ENCODE results near the gene DDX51.
"Not testable (repeated sequence)": the region's sequence is repeated elsewhere in the genome, so short reads cannot be mapped to it uniquely, and the experiment has no call there.

Gene DDX51

GRCh38 chr12:132152953-132153352 is 8.8 kb upstream of the DDX51 start:
- no peak for DNase-seq

GRCh38 chr12:132152411-132152821 is 8.3 kb upstream of the DDX51 start:
- no peak for DNase-seq

- no peak for DNase-seq
These were observed 7.8 kb upstream of the DDX51 start for GRCh38 chr12:132151766-132152410.

GRCh38 chr12:132151145-132151765 is 7.1 kb upstream of the DDX51 start:
- DNase-seq, result no peak

- DNase-seq, result no peak
These were observed 6.6 kb upstream of the DDX51 start for GRCh38 chr12:132150780-132151144.

- DNase-seq, result not testable (repeated sequence)
These were observed 5.4 kb upstream of the DDX51 start for GRCh38 chr12:132149526-132149925.

- DNase-seq, result no peak
These were observed 4.4 kb upstream of the DDX51 start for GRCh38 chr12:132148368-132149045.

- DNase-seq, result no peak
These were observed 3.6 kb upstream of the DDX51 start for GRCh38 chr12:132147423-132148367.

GRCh38 chr12:132146772-132147422 is 2.8 kb upstream of the DDX51 start:
- no peak for DNase-seq

- DNase-seq, result no peak
These were observed 2.0 kb upstream of the DDX51 start for GRCh38 chr12:132146098-132146497.

GRCh38 chr12:132145334-132145733 is 1.2 kb upstream of the DDX51 start:
- DNase-seq, result no peak

GRCh38 chr12:132144810-132145168 is 670 bp upstream of the DDX51 start:
- no peak for DNase-seq

- DNase-seq, result no peak
These were observed 615 bp downstream of the DDX51 start for GRCh38 chr12:132143336-132144071.

- no peak for DNase-seq
These were observed 1.3 kb downstream of the DDX51 start for GRCh38 chr12:132142679-132143335.

GRCh38 chr12:132141976-132142678 is 2.0 kb downstream of the DDX51 start:
- no peak for DNase-seq

- no peak for DNase-seq
These were observed 2.9 kb downstream of the DDX51 start for GRCh38 chr12:132140918-132141841.

GRCh38 chr12:132140501-132140900 is 3.6 kb downstream of the DDX51 start:
- no peak for DNase-seq

- no peak for DNase-seq
These were observed 4.2 kb downstream of the DDX51 start for GRCh38 chr12:132139912-132140311.

All from central memory CD4-positive, alpha-beta T cell (primary cell).